Forelimb muscle (tissue), 1 donor: ENCODE measurements around the gene PCBP1. TPM values are rescaled to one million over a fixed set of nuclear protein-coding genes. Genes with fewer than 3 reads are reported as not detected.
"Not testable (repeated sequence)": the region's sequence is repeated elsewhere in the genome, so short reads cannot be mapped to it uniquely, and the experiment has no call there.

Source experiments
- DNase-seq: peaks from one replicate; pipeline ENCODE4 v3.0.0-alpha.2; 2013; ENCODE audit warnings: low read depth
- polyA plus RNA-seq: library from polyadenylated mRNA; unstranded; fragments of 120-200 nt; gene quantifications from one replicate; pipeline ENCODE4 v1.2.1, GENCODE V29; 2013; ENCODE audit not compliant: insufficient read length

Gene PCBP1
- polyA plus RNA-seq, 1 donor = 268 TPM

DNA sequence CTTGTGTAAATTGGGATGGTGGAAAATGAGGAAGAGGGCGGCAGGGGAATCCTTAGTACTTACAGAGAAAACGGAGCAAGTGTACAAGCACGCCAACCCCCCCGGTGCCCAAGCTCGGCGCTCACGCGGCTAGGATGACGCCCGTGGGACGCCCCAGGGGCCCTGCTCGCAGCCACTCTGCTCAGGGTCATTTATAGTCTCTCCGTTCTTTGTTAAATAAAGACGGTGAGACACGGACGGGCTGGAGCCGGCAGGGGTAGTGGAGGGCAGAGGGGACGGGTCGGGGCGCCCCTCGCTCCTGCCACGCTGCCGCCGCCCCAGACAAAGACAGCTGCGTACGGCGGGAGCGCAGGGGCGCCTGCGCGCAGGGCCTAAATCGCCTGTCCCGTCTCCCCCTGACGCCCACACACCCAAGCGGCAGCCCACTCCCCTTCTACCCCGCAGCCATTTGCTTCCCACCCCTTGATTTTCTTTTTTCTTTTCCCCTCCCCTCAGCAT is 37.8 kb downstream of the PCBP1 start:
- no peak for DNase-seq

DNA sequence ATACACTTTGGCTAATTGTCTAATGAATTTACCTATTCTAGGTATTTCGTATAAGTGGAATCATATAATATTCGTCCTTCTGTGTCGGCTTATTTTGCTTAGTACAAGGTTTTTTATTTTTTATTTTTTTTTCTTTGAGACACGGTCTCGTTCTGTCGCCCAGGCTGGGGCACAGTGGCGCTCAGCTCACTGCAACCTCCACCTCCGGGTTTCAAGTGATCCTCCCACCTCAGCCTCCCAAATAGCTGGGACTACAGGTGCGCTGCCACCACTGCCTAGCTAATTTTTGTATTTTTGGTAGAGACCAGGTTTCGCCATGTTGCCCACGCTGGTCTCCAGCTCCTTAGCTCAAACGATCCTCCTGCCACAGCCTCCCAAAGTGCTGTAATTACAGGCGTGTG is 38.2 kb downstream of the PCBP1 start:
- DNase-seq = no peak

DNA sequence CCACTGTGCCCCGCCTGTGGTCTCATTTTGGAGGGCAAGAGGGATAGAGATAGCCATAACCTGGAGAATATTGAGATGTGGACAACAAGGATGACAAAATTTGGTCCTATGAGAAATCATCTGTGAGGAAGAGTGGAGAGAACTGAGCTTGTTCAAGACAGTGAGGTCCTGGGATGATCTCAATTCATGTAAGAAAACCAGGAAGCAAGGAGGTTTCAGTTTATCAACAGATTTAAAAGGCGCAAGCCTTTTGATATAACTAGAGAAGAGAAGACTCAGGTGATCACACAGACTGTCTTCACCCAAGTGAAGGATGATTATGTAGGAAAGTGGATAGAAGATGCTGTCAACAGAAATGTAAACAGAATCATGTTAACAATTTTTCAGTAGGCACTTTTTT is 39.1 kb downstream of the PCBP1 start:
- no peak for DNase-seq

DNA sequence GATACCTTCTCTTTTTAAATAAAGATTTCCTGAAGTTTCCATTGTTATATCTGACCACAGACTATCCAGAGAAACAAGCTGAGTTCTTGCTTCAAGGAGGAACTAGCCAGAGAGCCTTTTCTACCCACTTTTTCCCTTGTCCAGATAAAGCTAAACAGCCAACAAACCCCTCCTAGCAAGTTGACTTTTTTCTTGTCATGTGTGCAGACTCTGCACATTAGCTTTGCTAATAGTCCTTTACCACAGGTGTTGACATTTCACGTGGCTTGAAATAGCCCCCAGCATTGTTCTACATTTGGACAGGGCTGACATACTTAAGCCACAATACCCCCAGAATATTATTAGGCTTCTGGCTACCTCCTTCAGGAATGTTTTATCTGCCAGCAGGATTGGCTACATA is 40.7 kb downstream of the PCBP1 start:
- DNase-seq = no peak

DNA sequence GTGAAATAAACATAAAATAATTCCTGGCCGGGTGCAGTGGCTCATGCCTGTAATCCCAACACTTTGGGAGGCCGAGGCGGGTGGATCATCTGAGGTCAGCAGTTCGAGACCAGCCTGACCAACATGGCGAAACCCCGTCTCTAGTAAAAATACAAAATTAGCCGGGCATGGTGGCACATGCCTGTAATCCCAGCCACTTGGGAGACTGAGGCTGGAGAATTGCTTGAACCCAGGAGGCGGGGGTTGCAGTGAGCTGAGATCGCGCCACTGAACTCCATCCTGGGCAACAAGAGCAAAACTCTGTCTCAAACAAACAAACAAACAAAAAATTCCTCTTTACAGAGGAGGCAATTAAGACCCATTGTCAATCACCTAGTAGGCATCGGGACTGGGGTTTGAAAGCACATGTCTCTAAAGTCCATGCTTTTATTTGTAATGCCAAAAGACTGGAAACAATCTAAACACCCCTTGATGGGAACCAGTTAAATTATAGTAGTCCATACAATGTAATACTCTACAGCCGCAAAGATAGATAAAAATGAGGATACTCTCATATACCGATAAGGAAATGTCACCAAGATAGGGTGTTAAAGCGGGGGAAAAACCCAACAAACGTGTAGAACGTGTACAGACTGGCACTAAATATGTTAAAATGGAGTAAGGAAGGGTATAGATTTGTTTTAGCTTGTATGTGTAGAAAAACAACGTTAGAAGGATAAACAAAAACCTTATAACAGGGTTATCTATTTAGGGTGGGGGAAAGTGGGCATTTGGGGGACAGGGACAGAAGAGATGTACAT is 44.3 kb downstream of the PCBP1 start:
- DNase-seq = not testable (repeated sequence)

DNA sequence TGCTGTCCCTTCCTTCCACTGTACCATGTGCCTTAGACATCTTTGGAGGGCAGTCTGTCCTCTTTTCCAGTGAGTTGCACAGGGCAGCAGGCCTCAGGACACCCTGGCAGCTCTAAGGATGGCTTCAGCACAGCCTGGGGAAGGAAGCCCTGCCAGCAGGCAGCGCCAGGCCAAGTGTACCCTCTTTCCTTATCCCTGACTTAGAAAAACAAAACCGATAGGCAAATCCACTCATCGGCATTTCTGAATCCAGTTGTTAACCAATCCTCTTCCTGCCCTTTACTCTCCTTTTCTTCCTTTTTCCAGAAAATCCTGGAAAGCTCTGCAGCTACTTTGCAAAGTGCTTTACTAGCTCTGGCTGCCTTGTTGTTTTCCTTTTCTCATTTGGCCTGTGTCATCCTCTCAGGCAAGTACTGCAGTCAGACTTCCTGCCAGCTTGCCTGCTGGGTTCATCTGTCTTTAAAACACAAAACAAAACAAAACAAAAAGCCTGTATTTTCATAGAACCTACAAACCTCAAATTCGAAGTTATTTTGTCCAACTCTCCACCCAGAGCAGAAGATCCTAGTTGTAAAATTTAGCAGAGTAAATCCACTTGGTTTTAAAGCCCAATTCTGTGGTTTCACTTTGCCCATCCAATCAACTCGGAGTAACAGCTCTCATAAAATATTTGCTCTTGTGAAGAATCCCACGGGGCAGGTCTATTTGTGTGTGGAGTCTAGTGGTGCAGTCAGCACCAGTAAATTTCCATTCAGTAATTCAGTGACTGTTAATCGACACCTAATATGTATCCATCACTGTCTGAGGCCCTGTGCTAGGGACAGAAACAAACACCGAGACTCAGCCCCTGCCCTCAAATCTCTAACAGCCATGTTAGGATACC is 45.2 kb downstream of the PCBP1 start:
- peak; percentile 86 for DNase-seq

DNA sequence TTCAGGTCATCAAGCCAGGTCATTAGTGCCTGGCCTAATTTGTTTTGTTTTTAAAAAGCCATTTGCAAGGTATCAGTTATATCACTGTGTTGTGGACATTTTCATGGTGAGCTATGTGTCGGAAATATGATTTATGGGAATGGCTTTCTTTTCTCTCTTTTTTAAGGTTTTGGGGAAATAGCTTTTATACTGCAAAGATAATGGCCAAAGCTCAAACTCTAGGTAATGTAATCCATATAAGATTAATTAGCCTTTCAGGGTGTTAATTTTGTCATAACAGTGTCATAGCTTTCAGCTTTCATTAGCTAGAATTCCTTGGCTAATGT is 45.8 kb downstream of the PCBP1 start:
- DNase-seq = no peak

DNA sequence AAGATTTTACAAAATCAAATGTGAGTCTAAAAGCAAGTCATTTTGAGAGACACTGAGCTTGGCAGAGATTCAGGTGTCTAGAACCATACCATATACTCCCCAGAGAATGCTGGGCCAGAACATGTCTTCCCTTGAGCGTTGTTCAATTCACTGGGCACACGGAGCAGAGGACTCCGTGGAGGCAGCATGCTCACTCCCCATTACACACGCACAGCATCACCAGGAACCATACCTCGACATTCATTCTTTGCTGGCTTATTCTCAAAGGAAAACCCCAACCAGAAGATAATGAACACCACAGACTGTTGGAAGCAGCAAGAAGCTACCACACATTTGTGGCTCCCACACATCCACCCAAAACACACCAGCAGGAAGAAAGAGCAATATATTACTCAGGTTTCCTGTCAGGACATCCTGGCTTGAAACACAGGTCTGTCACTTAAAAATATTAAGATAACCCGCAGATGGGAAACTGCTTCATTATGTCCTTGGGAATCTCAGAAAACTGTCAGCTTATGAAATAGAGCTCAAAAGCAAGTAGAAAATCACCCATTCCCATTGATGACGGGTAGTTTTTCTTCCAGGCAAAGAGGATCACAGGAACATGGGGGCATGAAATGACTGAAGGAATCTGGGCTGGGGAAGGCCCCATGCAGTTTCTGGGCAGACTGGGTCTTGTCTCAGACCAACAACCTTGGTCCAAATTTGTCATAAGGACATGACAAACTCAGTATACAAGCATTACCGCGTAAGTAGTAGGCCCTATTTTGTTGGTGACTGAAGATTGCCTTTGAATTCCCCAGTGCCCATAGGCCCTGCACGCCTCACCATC is 46.4 kb downstream of the PCBP1 start:
- no peak for DNase-seq

DNA sequence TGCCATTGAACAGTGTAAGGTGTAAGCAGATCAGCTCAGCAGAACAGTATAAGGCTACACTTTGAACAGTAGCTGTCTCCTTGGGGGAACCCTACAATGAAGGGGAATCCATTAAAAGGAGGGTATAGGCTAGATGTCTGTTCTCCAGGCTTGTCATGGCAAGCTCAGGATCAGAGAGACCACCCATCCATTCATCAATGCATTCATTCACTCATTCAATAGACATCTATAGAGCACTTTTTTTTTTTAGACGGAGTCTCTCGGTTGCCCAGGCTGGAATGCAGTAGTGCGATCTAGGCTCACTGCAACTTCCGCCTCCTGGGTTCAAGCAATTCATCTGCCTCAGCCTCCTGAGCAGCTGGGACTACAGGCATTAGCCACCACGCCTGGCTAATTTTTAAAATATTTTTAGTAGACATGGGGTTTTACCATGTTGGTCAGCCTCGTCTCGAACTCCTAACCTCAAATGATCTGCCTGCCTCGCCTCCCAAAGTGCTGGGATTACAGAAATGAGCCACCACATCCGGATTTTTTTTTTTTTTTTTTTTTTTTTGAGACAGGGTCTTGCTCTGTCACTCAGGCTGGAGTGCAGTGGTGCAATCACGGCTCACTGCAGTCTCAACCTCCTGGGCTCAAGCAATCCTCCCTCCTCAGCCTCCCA is 47.2 kb downstream of the PCBP1 start:
- DNase-seq = not testable (repeated sequence)

Other genes starting within 250 kb of the PCBP1 start
- 66.9 TPM for gene SNRNP27, start 193.5 kb upstream of the PCBP1 start, polyA plus RNA-seq
- 4.7 TPM for gene MXD1, start 172.4 kb upstream of the PCBP1 start, polyA plus RNA-seq
- gene ASPRV1, start 125.8 kb upstream of the PCBP1 start, polyA plus RNA-seq = 2.9 TPM
- 9.0 TPM for gene C2orf42, start 103.5 kb downstream of the PCBP1 start, polyA plus RNA-seq
- gene TIA1, start 161.2 kb downstream of the PCBP1 start, polyA plus RNA-seq = 176 TPM
- 28.7 TPM for gene PCYOX1, start 170.7 kb downstream of the PCBP1 start, polyA plus RNA-seq
- 78.3 TPM for gene SNRPG, start 206.3 kb downstream of the PCBP1 start, polyA plus RNA-seq
- 41.8 TPM for gene FAM136A, start 214.6 kb downstream of the PCBP1 start, polyA plus RNA-seq